Thyroid gland (tissue), 4 donors: ENCODE measurements around the gene IL1RL1.

Experiments used
- CTCF ChIP-seq, 6 experiments: fragments of 200-600 bp in 3 of 6; fragments of 450-650 bp in 3 of 6; sonication (generic) in 3 of 6; IDR thresholded peaks; one replicate each; pipeline ENCODE4 v1.5.1; 2016 to 2019; ENCODE audit warnings: antibody characterized with exemption in 6 of 6, mild to moderate bottlenecking in 2 of 6, inconsistent platforms in 1 of 6, moderate library complexity in 1 of 6
- POLR2A ChIP-seq, 2 donors: fragments of 450-650 bp; IDR thresholded peaks; one replicate each; pipeline ENCODE4 v1.6.1; 2017; ENCODE audit warnings: antibody characterized with exemption in 2 of 2, mild to moderate bottlenecking in 2 of 2, moderate library complexity in 1 of 2

- TF ChIP-seq CTCF (IDR thresholded peaks at IDR 0.05): no peak
- TF ChIP-seq POLR2A (IDR thresholded peaks at IDR 0.05): no peak
Measured at GRCh38 chr2:102286041-102286440, 25.3 kb upstream of the IL1RL1 start.
